GM21381 (cell line): Measurements from ENCODE around the gene ANAPC2.

Source experiments
- ATAC-seq: cut with Tn5 transposase; IDR thresholded peaks from one replicate; pipeline ENCODE4 v1.9.1; 2021; ENCODE audit warnings: mild to moderate bottlenecking, moderate library complexity; ENCODE audit not compliant: unreplicated experiment

The ANAPC2 gene

DNA sequence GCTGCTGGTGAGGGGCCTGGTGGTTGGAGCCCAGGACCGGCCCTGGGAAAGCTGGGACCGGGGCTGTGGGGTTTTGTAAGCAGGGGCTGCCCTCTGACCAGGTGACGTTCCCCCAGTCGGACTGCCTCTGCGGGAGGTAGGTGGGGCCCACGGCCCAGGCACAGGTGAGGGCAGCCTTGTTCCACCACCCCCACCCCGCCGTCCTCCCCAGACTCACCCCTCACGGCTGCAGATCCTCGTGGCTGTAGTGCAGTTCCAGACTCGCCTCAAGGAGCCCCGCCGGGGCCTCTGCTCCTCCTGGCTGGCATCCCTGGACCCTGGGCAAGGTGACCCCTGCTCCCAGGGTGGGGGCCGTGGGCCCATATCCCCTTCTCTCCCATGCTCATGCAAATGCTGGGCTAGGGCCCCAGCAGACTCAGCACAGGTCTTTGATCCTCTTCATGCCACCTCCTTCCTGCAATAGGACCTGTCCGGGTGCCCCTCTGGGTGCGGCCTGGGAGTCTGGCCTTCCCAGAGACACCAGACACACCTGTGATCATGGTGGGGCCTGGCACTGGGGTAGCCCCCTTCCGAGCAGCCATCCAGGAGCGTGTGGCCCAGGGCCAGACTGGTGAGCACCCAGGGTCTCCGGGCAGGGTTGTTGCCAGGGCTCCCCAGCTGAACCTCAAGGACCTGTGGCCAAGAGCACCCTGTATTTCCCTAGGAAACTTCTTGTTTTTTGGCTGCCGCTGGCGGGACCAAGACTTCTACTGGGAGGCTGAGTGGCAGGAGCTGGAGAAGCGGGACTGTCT is 27.0 kb upstream of the ANAPC2 start:
- no peak for ATAC-seq

DNA sequence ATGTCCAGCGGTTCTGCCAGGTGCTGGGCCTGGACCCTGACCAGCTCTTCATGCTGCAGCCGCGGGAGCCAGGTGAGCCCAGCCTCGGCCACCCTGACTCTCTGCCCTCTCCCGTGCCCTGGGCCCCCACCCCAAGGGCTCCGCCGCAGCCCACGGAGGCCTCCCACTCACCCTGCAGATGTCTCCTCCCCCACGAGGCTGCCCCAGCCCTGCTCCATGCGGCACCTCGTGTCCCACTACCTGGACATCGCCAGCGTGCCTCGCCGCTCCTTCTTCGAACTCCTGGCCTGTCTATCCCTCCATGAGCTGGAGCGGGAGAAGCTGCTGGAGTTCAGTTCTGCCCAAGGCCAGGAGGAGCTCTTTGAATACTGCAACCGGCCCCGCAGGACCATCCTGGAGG is 26.3 kb upstream of the ANAPC2 start:
- ATAC-seq = no peak

GRCh38 chr9:137213160-137214060 is 25.1 kb upstream of the ANAPC2 start:
- no peak for ATAC-seq

DNA sequence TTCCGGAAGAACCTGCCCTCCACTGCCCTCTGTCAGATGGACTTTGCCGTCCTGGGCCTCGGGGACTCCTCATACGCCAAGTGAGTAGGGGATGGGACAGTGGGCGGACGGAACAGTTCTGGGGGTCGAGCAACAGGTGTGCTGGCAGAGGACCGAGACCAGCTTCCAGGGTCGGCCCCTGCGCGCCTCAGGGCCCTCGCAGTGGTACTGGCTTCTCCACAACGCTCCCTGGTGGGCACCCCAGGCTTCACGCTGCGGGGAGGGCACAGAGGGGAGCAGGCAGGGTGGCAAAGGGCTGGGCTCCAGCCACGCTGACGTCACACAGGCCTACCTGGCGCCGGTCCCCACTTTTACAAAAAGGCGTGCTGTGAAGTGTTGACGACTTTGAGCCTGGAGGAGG is 24.2 kb upstream of the ANAPC2 start:
- no peak for ATAC-seq

GRCh38 chr9:137211532-137211931 is 23.2 kb upstream of the ANAPC2 start:
- ATAC-seq = no peak

DNA sequence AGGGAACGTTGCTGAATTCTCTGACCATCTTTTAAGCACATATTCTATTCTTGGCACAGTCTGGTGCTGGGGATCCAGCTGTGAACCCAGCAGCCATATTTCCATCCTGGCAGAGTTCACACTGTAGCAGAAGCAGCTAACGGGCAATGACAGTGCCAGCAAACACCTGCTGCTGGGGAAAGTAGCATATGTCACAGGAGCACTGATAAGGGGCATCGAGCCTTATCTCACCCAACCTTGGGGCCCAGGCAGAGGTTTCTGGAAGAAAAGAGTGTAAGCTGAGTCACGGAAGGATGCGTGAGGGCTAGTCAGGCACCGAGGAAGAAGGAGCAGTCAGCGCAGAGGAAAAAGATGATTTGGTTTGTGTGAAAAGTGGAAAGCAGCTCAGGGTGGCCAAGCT is 18.2 kb upstream of the ANAPC2 start:
- ATAC-seq = no peak

GRCh38 chr9:137205126-137206069 is 17.0 kb upstream of the ANAPC2 start, which contains the start of the genes NDOR1 and TMEM203:
Gene NDOR1 (plus strand): TSS chr9:137205700. CDS start chr9:137205778, 78 bp downstream.
Gene TMEM203 (minus strand): TSS chr9:137205648. CDS start chr9:137205414, 234 bp downstream.
- no peak for ATAC-seq

DNA sequence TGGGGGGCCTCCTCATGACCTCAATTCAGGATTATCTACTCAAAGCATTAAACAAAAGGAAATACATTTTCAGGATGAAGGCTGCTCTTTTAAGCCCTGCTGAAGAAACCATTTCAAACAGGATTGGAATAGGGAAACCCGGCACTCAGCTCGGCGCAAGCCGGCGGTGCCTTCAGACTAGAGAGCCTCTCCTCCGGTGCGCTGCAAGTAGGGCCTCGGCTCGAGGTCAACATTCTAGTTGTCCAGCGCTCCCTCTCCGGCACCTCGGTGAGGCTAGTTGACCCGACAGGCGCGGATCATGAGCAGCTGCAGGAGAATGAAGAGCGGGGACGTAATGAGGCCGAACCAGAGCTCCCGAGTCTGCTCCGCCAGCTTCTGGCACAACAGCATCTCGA is 16.4 kb upstream of the ANAPC2 start:
- ATAC-seq = no peak

- ATAC-seq = no peak
These were observed 14.6 kb upstream of the ANAPC2 start for GRCh38 chr9:137202966-137203365.

- ATAC-seq = no peak
These were observed 13.0 kb upstream of the ANAPC2 start for GRCh38 chr9:137201205-137201868.

- peak; percentile 84 for ATAC-seq
These were observed 12.2 kb upstream of the ANAPC2 start, which contains the start of gene TPRN for GRCh38 chr9:137200311-137201204. Gene TPRN (minus strand): TSS chr9:137200741. CDS start chr9:137200711, 30 bp downstream.

GRCh38 chr9:137199411-137200121 is 11.2 kb upstream of the ANAPC2 start:
- ATAC-seq = no peak

GRCh38 chr9:137198902-137199283 is 10.5 kb upstream of the ANAPC2 start:
- no peak for ATAC-seq

DNA sequence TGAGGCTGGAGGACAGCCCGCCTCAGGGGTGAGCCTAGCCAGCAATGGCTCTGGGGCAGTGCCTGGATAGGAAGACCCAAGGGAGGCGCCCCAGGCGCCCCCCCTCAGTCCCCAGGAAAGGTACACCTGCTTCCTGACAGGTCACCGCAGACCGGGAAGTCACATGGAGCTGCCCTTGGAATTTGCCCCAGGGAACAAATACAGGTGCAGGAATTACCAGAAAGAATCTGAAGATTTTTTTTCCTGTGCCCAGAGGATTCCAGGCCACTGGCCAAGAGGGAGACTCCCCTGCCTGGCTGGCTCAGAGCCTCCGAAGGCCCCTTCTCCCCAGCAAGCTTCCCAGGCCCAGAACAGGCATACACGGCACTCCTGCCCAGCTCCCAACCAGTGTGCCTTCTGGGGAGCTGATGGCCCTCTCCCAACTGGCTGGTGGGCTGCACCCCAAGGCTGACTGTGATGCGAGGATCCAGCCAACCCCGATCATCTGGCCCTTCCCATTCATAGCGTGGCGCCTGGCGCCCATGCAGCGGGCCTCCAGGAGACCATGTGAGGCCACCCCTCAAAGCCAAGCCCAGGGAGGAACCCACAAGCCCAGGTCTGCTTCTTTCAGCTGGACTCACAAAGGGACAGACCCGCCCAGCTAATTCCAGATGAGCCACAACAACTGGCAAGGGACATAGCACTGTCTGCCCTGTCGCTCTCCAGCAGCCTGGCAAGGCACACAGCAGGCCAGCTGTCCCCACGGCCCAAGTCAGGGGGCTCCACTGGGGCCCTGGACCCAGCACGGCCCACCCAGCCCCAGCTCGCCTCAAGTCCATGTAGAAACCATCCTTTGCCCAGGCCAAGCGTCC is 9.9 kb upstream of the ANAPC2 start:
- ATAC-seq = no peak

GRCh38 chr9:137195525-137196220 is 7.3 kb upstream of the ANAPC2 start:
- no peak for ATAC-seq

- no peak for ATAC-seq
These were observed 6.5 kb upstream of the ANAPC2 start for GRCh38 chr9:137194909-137195308.

- ATAC-seq = no peak
These were observed 6.0 kb upstream of the ANAPC2 start for GRCh38 chr9:137194388-137194787.
